GM18519 (cell line): ENCODE measurements around the gene ADAM12.

Source experiments
- ATAC-seq: cut with Tn5 transposase; IDR thresholded peaks from one replicate; pipeline ENCODE4 v1.9.1; 2021; ENCODE audit warnings: mild to moderate bottlenecking, moderate library complexity; ENCODE audit not compliant: unreplicated experiment, low FRiP score

ADAM12 gene

DNA sequence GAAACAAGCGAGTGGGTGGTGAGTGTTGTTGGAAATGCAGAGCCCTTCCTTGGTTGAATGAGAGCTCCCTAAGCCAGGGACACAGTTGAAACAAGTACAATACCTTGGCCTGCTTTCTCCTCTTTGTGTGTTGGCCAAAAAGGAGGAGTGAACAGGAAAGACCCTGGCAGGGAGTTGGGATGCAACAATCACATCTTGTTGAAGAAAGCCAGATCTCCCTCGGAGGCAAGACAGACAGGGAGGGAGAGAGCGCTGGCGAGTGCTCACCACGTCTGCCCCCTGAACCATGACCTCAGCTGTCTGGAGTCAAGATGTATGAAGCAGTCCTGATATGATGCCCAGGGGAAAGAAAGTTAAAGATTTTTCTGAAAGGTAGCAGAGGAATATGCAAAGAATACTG, 66.8 kb downstream of the ADAM12 start:
- no peak for ATAC-seq

DNA sequence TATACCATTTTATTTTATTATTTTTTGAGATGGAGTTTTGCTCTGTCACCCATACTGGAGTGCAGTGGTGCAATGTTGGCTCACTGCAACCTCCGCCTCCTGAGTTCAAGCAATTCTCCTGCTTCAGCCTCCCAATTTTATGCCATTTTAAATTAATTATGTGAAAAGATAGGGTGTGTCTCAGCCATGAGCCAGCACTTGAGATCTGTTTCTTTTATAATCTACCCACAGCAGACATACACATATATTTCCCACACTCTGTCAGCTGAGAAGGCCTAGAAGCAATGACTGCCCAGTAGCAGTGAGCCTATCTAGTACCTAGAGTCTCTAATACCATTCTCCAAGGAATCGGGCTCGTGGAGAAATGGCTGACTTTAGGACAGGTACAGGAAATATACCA, 70.5 kb downstream of the ADAM12 start:
- no peak for ATAC-seq

GRCh38 chr10:126315494-126316177, 72.6 kb downstream of the ADAM12 start:
- ATAC-seq = no peak

DNA sequence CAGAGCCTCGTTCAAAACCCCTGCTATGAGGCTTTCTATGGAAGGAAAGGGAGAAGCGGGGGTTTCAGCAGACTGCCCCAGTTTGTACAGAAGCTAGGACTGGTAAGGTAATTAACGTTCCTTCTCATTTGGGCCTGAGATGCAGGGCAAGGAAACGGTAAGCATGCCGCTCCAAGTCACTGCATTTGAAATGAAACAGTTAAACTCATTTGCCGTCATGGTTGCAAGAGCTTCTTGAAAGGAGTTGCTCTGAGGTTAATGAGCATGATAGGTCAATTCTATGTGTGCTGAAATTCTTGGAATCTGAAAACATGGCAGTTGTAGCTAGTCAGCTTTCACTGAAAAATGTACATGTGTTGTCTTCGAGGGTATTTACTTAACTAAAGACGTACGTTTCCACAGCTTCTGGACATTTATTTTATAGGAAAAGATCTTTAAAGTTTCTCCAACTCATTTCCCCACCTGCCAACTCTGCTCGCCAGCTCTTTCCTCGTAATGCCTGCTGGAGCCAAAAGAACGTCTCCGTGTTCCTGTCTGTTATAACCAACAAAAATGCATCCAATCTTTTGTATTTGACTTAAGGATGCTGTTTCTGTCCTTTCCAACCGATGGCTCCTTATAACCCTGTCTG, 73.3 kb downstream of the ADAM12 start:
- no peak for ATAC-seq

DNA sequence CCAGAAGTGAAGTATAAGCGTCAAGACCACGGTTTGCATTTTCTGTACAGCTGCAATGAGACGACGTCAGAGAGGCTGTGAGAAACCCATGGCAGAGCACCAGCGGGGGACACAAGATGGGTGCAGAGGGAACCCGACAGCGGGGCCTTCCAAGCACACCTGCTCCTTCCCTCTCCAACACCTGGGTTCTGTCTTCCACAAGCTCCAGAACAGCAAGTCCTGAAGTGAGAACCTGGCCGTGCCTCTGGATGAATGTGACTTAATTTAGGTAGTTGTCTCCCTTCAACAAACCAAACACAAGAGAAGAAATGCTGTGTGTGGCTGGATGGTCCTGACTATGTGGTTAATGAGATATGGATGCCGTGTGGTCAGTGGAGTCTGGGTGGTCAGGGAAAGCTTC, 76.1 kb downstream of the ADAM12 start:
- ATAC-seq = no peak

- no peak for ATAC-seq
Observed at GRCh38 chr10:126309228-126309883, 78.9 kb downstream of the ADAM12 start.

- ATAC-seq = no peak
Observed at GRCh38 chr10:126302826-126303665, 85.2 kb downstream of the ADAM12 start.

- no peak for ATAC-seq
Observed at GRCh38 chr10:126302476-126302756, 85.9 kb downstream of the ADAM12 start.

DNA sequence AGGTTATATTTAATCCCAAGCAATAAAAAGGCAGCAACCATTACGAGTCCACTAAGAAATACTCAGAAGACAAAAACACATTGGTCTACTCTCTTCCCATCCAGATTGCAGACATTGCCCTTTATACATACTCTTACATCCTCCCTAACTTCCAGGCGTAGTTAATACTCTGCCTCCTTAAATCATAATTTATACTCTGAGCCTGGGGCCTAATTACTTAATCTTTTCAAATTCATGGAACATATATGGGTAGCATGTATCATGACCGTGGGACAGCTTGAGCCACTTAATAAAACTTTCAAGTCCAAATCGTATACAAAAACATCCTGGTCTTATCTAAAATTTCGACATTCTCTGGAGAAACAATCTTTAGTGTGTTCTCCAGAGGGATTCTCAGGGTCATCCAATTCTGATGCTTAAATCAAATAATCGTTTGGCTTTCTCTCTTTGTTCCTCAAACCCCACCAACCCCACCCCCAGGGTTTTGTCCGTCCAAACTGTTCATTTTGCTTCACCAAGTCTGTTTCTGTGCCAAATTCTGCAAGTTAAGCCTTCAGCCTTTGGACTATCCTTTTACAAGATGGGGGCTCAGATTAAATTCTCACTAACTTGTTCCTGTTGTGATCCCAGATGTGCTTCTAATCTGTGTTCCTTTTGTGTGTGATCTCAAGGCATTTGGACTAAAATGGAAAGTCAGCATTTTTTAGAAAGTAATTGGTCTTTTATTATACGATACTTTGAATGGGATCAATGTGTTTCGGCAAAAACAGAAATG, 86.4 kb downstream of the ADAM12 start:
- no peak for ATAC-seq

- ATAC-seq = no peak
Observed at GRCh38 chr10:126294451-126294850, 93.8 kb downstream of the ADAM12 start.

DNA sequence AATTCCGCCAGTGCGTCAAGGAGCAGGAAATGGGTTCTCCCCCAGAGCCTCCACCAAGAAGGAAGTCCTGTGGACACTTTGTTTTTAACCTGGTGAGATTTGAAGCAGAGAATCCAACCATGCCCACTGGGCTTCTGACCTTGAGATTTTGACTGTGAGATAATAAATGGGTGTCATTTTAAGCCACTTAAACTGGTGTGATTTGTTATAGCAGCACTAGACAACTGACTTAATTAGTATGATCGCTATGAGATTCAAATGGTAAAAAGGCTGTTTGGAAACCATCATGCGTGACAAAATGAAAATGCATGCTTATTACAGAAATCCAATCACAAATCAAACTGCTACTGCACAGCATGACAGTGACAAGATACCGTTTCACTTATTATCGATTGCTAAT, 98.0 kb downstream of the ADAM12 start:
- ATAC-seq = no peak

DNA sequence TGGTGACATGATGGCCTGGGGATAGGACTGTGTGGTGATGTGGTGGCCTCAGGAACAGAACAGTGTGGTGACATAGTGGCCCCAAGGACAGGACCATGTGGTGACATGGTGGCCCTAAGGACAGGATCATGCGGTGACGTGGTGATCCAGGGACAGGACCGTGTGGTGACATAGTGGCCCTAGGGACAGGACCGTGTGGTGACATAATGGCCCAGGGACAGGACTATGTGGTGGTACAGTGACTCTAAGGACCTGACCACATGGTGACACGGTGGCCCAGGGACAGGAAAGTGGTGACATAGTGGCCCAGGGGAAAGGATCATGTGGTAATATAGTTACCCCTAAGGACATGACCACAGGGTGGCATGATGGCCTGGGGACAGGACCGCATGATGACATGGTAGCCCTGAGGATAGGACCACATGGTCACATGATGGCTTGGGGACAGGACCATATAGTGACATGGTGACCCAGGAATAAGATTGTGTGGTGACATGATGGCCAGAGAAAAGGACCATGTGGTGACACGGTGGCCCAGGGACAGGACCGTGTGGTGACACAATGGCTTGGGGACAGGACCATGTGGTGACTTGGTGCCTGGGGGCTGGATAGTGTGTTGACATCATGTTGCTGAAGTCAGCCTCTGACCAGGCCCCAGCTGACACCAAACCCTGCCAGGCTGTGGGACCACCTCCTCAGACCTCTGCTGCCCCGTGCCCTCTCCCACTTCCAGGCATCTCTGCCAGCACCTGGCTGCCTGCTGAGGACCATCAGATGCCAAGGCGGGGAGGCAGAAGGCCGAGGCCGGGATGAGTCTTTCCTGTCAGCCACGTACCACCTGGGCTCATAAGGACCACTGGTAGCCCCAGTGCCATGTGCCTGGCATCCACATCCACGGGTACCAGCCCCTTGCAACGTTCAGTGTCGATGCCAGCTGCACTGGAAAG, 99.5 kb downstream of the ADAM12 start:
- ATAC-seq = no peak

DNA sequence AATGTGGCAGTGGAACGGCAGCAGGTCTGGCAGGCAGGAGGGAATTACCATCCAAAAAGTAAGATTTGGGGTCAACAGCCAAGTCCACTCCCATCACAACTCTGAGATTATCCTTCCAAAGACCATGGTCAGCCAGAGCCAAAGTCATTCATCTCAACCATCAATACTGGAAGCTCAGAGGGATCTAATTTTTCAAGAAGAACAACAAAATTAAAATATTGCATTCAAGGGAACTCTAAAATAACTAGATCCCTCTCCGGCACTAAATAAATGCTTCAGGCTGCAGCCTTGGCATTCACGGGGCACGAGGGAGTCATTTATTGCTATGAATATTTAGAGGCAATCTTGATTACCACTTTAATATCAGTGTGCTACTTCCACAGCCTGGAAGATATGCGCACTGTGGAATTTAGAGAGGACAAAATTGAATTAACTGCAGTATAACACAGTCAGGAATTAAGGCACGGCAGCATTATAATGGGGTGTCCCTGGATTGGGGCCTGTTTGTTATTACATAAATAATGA, 102.0 kb downstream of the ADAM12 start:
- ATAC-seq = no peak

- no peak for ATAC-seq
Observed at GRCh38 chr10:126283307-126283706, 105.0 kb downstream of the ADAM12 start.

DNA sequence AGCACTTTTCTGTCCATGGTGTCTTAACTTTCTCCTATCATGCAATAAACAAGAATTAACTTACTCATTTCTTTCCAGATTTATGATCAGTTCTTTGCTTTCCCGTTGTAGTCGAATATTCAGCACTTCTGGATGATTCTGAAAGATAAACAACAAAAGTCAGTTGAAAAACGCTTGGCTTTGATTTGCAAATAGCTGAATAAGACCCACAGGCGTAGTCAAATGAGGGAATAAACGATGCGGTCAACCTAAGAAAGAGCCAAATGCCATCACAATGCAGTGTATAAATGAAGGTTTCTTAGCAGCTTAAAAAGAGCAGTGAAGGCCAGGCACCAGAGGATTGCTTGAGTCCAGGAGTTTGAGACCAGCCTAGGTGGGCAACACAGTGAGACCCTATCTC, 109.4 kb downstream of the ADAM12 start:
- ATAC-seq = no peak

DNA sequence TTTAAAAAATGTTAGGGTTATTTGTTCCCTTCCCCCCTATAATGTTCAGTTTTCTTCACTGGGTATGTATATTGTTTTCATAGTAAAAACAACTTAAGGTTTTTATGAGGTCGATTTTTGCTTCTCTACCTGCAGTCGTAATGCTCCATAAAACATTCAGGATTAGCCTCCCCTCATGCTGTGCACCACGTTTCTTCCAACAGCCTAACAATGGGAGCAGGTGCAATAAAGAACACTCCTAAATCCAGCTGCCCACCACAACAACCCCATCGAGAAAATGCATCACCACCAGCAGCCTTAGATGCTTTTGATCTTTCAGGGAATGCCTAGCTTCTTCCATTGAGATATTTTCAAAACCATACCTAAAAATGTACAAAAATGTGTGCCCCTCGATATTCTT, 111.1 kb downstream of the ADAM12 start:
- no peak for ATAC-seq

- ATAC-seq = no peak
Observed at GRCh38 chr10:126272526-126272925, 115.8 kb downstream of the ADAM12 start.

DNA sequence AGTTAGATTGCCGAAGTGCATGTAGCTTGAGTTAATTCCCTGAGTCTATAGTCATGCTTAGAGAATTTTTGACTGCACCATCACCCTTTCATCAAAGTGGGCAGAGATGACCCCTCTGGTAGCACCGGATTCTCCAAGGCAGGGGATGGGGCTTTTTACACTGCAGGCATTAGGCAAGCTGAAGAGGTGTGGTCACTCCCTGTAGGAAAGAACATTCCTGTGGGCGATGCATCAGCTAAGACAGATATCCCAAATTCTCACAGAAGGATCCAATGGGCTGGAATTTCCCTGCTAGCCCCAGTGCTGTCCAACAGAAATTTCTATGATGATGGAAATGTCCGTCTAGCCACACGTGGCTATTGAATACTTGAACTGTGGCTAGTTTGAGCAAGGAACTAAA, 118.2 kb downstream of the ADAM12 start:
- ATAC-seq = no peak
